Ishikawa (cell line): ENCODE measurements around the gene TNFSF13B.

Experiments used
- CEBPB ChIP-seq: IDR thresholded peaks from 2 replicates; pipeline ENCODE4 v1.6.1; 2012
- CREB1 ChIP-seq: IDR thresholded peaks from 2 replicates; pipeline ENCODE4 v1.6.1; 2012; ENCODE audit warnings: low read depth
- EGR1 ChIP-seq: IDR thresholded peaks from 2 replicates; pipeline ENCODE4 v1.6.1; 2012
- EP300 ChIP-seq: IDR thresholded peaks from 2 replicates; pipeline ENCODE4 v1.6.1; 2012; ENCODE audit warnings: borderline replicate concordance
- FOXM1 ChIP-seq: IDR thresholded peaks from 2 replicates; pipeline ENCODE4 v1.6.1; 2012; ENCODE audit warnings: low read depth, borderline replicate concordance
- NFIC ChIP-seq: IDR thresholded peaks from 2 replicates; pipeline ENCODE4 v1.6.1; 2012
- RAD21 ChIP-seq: IDR thresholded peaks from 2 replicates; pipeline ENCODE4 v1.6.1; 2012; ENCODE audit warnings: low read depth
- TAF1 ChIP-seq: IDR thresholded peaks from 2 replicates; pipeline ENCODE4 v1.6.1; 2012; ENCODE audit warnings: low read depth, mild to moderate bottlenecking
- TCF12 ChIP-seq: IDR thresholded peaks from 2 replicates; pipeline ENCODE4 v1.6.1; 2012; ENCODE audit warnings: low read depth
- TEAD4 ChIP-seq: IDR thresholded peaks from 2 replicates; pipeline ENCODE4 v1.6.1; 2012
- YY1 ChIP-seq: IDR thresholded peaks from 2 replicates; pipeline ENCODE4 v1.6.1; 2012; ENCODE audit warnings: low read depth
- ZBTB7A ChIP-seq: IDR thresholded peaks from 2 replicates; pipeline ENCODE4 v1.6.1; 2012; ENCODE audit warnings: low read depth
- TF ChIP-seq, protein P1 (sequence below): IDR thresholded peaks from 2 replicates; pipeline ENCODE4 v1.6.1; 2012; ENCODE audit warnings: low read depth, mild to moderate bottlenecking
- TF ChIP-seq, protein P2 (sequence below): IDR thresholded peaks from 2 replicates; pipeline ENCODE4 v1.6.1; 2012
- TF ChIP-seq, protein P3 (sequence below): IDR thresholded peaks from 2 replicates; pipeline ENCODE4 v1.6.1; 2012

Gene TNFSF13B

DNA sequence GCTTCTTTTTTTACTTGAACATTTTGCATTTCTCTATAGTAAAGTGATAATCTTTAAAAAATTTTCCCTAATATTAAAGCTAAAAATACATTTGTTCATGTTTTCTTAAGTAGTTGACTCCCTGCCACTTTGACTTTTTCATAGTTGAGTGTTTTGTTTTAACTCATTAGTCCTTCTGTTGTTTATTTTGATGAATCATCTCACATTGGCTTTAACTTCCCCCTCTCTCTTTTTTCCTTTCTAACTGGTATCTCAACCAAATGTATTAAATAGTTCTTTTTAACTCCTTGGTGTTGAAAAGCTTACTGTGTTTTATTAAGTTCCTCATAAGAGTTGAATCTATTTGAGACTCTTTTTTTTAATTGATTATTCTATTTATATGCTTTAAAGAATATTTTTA lies 2.8 kb downstream of the TNFSF13B start:
- TF ChIP-seq TEAD4: no peak
- no peak for TF ChIP-seq TAF1
- no peak for TF ChIP-seq EP300
- no peak for TF ChIP-seq ZBTB7A
- no peak for TF ChIP-seq TCF12
- TF ChIP-seq CREB1: no peak
- TF ChIP-seq CEBPB: no peak
- no peak for TF ChIP-seq FOXM1
- no peak for TF ChIP-seq YY1
- TF ChIP-seq, protein P1, sequence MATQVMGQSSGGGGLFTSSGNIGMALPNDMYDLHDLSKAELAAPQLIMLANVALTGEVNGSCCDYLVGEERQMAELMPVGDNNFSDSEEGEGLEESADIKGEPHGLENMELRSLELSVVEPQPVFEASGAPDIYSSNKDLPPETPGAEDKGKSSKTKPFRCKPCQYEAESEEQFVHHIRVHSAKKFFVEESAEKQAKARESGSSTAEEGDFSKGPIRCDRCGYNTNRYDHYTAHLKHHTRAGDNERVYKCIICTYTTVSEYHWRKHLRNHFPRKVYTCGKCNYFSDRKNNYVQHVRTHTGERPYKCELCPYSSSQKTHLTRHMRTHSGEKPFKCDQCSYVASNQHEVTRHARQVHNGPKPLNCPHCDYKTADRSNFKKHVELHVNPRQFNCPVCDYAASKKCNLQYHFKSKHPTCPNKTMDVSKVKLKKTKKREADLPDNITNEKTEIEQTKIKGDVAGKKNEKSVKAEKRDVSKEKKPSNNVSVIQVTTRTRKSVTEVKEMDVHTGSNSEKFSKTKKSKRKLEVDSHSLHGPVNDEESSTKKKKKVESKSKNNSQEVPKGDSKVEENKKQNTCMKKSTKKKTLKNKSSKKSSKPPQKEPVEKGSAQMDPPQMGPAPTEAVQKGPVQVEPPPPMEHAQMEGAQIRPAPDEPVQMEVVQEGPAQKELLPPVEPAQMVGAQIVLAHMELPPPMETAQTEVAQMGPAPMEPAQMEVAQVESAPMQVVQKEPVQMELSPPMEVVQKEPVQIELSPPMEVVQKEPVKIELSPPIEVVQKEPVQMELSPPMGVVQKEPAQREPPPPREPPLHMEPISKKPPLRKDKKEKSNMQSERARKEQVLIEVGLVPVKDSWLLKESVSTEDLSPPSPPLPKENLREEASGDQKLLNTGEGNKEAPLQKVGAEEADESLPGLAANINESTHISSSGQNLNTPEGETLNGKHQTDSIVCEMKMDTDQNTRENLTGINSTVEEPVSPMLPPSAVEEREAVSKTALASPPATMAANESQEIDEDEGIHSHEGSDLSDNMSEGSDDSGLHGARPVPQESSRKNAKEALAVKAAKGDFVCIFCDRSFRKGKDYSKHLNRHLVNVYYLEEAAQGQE: no peak

DNA sequence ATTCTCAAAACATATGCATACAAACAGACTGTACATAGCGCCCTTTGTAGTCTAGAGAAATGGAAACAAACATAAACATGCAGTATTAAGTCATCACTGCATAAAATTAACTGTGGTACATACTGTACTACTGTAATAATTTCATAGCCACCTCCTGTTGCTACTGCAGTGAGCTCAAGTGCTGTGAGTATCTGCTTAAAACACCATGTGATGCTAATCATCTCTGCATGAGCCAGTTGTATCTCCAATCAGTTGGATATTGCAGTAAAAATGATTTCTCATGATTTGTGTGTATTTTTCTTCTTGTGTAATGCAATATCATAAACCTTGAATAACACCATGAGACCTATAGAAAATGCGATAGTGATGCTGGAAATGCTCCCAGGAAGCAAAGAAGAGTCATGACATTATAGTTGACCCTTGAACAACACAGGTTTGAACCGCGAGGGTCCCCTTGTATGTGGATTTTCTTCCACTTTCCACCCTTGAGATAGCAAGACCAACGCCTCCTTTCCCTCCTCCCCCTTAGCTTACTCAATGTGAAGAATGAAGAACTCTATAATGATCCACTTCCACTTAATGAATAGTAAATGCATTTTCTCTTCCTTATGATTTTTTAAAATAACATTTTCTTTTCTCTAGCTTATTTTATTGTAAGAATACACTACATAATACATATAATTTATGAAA lies 4.1 kb downstream of the TNFSF13B start:
- no peak for TF ChIP-seq TEAD4
- TF ChIP-seq YY1: no peak
- TF ChIP-seq ZBTB7A: no peak
- TF ChIP-seq TCF12: no peak
- TF ChIP-seq, protein P2, sequence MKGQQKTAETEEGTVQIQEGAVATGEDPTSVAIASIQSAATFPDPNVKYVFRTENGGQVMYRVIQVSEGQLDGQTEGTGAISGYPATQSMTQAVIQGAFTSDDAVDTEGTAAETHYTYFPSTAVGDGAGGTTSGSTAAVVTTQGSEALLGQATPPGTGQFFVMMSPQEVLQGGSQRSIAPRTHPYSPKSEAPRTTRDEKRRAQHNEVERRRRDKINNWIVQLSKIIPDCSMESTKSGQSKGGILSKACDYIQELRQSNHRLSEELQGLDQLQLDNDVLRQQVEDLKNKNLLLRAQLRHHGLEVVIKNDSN: no peak

DNA sequence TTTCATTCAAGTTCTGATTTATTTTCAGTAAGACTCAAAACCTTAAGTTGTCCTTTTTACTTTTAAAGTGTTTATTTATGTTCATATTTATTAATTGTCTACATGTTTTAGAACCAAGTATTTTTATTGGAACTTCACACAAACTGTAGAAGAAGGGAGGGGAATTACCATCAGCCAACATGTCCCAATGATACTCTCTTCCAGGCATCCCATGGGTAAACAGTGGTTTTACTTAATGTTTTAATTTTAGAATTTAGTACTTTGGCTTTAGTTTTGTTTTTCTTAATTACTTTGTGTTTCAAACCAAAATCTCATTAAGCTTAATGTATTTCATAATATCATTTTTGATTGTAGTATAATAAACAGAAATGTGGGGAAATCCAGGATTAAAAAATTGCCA lies 5.2 kb downstream of the TNFSF13B start:
- no peak for TF ChIP-seq YY1
- no peak for TF ChIP-seq FOXM1
- TF ChIP-seq CREB1: no peak
- TF ChIP-seq ZBTB7A: no peak
- TF ChIP-seq EGR1: no peak
- no peak for TF ChIP-seq NFIC
- TF ChIP-seq TEAD4: no peak

DNA sequence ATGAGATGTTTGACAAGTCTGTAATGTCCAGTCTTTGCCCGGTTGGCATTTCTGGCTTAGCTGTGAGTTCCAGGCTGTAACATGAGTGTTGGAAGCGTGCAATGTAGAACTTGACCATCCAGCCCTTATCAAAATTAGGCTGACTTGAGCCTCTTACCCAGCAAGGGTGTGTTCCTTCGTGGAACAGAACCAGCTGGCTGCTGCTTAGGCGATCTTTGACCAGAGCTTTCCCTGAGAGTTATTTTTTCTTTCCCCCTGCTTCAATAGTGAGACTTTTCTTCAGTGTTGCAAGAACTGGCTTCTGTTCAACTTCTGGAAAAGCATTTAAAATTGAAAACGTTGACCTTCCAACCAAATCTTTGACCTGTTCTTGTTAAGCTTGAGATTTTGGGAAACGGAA lies 6.5 kb downstream of the TNFSF13B start:
- TF ChIP-seq YY1: no peak

DNA sequence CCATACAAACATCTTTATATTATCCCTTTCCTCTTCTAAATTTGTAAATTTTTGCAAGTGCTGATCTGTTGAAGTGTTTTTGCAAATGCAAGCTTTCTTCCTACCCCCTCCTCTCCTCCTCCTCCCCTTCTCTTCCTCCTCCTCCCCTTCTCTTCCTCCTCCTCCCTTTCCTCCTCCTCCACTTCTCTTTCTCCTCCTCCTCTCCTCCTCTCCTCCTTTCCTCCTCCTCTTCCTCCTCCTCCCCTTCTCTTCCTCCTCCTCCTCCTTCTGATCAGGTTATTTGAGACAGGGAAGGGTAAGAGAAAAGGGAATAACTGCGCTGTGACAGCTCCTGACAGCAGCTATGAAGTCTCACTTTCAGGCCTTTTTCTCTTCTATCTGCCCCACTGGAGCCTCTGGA lies 8.9 kb downstream of the TNFSF13B start:
- TF ChIP-seq EP300 (no peak), ZBTB7A (no peak), EGR1 (no peak), TAF1 (no peak), TCF12 (no peak), NFIC (no peak), TEAD4 (no peak), RAD21 (no peak), CREB1 (no peak), CEBPB (no peak), FOXM1 (no peak), YY1 (no peak)
- TF ChIP-seq, protein P2: no peak
- TF ChIP-seq, protein P3, sequence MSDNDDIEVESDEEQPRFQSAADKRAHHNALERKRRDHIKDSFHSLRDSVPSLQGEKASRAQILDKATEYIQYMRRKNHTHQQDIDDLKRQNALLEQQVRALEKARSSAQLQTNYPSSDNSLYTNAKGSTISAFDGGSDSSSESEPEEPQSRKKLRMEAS: no peak
- TF ChIP-seq, protein P1: no peak

DNA sequence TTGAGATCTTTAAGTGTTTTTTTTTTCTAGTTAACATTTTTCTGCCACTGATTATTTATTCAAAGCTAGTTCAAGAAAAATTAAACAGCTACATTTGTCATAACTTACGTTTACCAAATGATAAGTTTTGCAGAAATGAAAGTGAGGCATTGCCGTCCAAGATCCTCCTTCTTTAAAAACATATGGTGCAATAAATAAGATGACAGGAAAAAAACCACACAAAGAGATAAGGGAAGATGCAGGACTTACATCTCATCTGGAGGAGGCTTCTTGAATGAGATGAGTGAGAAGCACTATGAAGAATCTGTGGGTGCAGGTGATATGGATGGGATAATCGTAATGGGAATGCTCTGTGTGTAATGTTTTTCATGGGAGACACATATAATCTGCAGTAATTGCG lies 12.4 kb downstream of the TNFSF13B start:
- TF ChIP-seq ZBTB7A (no peak), RAD21 (no peak), CEBPB (no peak), FOXM1 (no peak), EGR1 (no peak), TCF12 (no peak), CREB1 (no peak), TAF1 (no peak), YY1 (no peak), NFIC (no peak), TEAD4 (no peak), EP300 (no peak)
- TF ChIP-seq, protein P1: no peak
- TF ChIP-seq, protein P3: no peak
- TF ChIP-seq, protein P2: no peak
